Naive B cell (primary cell): Measurements from ENCODE around the gene RABEPK. TPM values are rescaled to one million over a fixed set of nuclear protein-coding genes. Genes with fewer than 3 reads are reported as not detected.
A peak's percentile ranks its signal among the peaks of the same experiment; 100 is the strongest.
"Not testable (repeated sequence)": the region's sequence is repeated elsewhere in the genome, so short reads cannot be mapped to it uniquely, and the experiment has no call there.

Experiments
- ATAC-seq, 2 donors: fragments of 150-1000 bp; cut with Tn5 transposase; 2 replicates each; pipeline ENCODE4 v1.10.0; 2021; ENCODE audit warnings: low read depth in 2 of 2, mild to moderate bottlenecking in 2 of 2, moderate library complexity in 2 of 2
- DNase-seq: peaks from one replicate; pipeline ENCODE4 v3.0.0; 2022
- H3K27ac Mint-ChIP-seq, 6 donors: one replicate each; pipeline ENCODE4 v1.8.0; 2020 to 2022; ENCODE audit warnings: mild to moderate bottlenecking in 6 of 6, mixed read lengths in 6 of 6, moderate library complexity in 5 of 6, inconsistent platforms in 2 of 6
- H3K27me3 Mint-ChIP-seq, 3 donors: one replicate each; pipeline ENCODE4 v1.8.0; 2021 to 2022; ENCODE audit warnings: mixed read lengths in 3 of 3, mild to moderate bottlenecking in 1 of 3
- H3K36me3 Mint-ChIP-seq, 2 donors: one replicate each; pipeline ENCODE4 v1.8.0; 2020 to 2022; ENCODE audit warnings: mixed read lengths in 2 of 2, inconsistent platforms in 1 of 2, mild to moderate bottlenecking in 1 of 2
- H3K4me1 Mint-ChIP-seq, 3 donors: one replicate each; pipeline ENCODE4 v1.8.0; 2020 to 2022; ENCODE audit warnings: mixed read lengths in 3 of 3, inconsistent platforms in 1 of 3, mild to moderate bottlenecking in 1 of 3, moderate library complexity in 1 of 3
- H3K4me3 Mint-ChIP-seq, 8 donors: one replicate each; pipeline ENCODE4 v1.8.0; 2020 to 2022; ENCODE audit warnings: mild to moderate bottlenecking in 8 of 8, mixed read lengths in 8 of 8, moderate library complexity in 8 of 8, inconsistent platforms in 2 of 8
- H3K9me3 Mint-ChIP-seq, 7 donors: one replicate each; pipeline ENCODE4 v1.8.0; 2020 to 2022; ENCODE audit warnings: mixed read lengths in 7 of 7, mild to moderate bottlenecking in 5 of 7, inconsistent platforms in 2 of 7, moderate library complexity in 1 of 7
- polyA plus RNA-seq, 6 donors: library from polyadenylated mRNA; unstranded; fragments of 300-500 nt; fragmentation: Illumina TruSeq; gene quantifications; one replicate each; pipeline ENCODE4 v1.2.3, GENCODE V29; 2021; ENCODE audit warnings: low read depth in 6 of 6

RABEPK gene, protein sequence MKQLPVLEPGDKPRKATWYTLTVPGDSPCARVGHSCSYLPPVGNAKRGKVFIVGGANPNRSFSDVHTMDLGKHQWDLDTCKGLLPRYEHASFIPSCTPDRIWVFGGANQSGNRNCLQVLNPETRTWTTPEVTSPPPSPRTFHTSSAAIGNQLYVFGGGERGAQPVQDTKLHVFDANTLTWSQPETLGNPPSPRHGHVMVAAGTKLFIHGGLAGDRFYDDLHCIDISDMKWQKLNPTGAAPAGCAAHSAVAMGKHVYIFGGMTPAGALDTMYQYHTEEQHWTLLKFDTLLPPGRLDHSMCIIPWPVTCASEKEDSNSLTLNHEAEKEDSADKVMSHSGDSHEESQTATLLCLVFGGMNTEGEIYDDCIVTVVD
- 10 to 100 TPM in 5 of 6 donors, 1 to 10 TPM in 1; 6.8 to 18.6 (median 14.1) TPM for polyA plus RNA-seq

GRCh38 chr9:125200216-125201047 is at the start of gene RABEPK:
Gene RABEPK (plus strand): TSS chr9:125200542. CDS start chr9:125203014, 2,472 bp downstream.
- ATAC-seq (peak; percentile 94), DNase-seq (peak; percentile 90)
- H3K27me3 Mint-ChIP-seq: no peaks in the 10 kb centered on the region
- H3K9me3 Mint-ChIP-seq: no peaks in the 10 kb centered on the region
- H3K36me3 Mint-ChIP-seq: peaks cover 0 to 10% of the 10 kb centered on the region in 2 donors
- peaks cover 10 to 12% (median 10%) of the 10 kb centered on the region in 3 donors for H3K4me1 Mint-ChIP-seq
- peak within 1 kb of the TSS; percentile 87 to 97 (median 95) for H3K4me3 Mint-ChIP-seq
- peak within 1 kb of the TSS; percentile 92 to 98 (median 96) for H3K27ac Mint-ChIP-seq

GRCh38 chr9:125151730-125152129 is 48.6 kb upstream of the RABEPK start:
- ATAC-seq (no peak), DNase-seq (no peak)
- H3K4me1 Mint-ChIP-seq: no peaks in the 10 kb centered on the region
- no peaks in the 10 kb centered on the region for H3K27me3 Mint-ChIP-seq
- H3K9me3 Mint-ChIP-seq: no peaks in the 10 kb centered on the region
- H3K27ac Mint-ChIP-seq: peak overlapping the region in 2 of 6 donors; percentile 17 to 66
- no peak overlapping the region for H3K4me3 Mint-ChIP-seq
- H3K36me3 Mint-ChIP-seq: peaks cover 10 to 11% of the 10 kb centered on the region in 2 donors

DNA sequence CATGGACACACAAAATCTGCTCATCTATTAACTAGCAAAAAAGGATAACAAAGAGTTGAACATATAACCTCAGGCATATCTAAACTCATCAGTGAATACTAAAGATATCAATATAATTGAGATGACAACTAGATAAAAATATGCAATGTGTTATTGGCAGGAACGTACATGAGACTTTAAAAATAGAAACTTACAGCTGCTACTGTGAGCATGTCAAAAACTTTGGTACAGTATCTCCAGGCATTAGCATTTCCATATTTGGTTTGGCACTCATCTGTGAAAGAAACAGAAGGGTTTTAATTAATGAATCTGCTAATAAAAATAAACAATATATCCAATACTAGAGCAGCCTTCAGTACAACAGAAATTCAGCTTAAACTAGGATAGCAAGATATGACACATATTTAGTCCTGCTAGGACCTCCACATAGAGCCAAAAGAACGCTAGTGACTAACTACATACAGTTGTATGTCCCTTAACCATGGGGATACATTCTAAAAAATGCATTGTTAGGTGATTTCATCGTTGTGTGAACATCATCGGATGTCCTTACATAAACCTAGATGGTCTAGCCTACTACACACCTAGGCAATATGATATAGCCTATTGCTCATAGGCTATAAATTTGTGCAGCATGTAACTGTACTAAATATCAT is 46.5 kb upstream of the RABEPK start:
- DNase-seq (no peak), ATAC-seq (no peak)
- H3K4me1 Mint-ChIP-seq: no peaks in the 10 kb centered on the region
- H3K27ac Mint-ChIP-seq: no peak overlapping the region
- H3K9me3 Mint-ChIP-seq: no peaks in the 10 kb centered on the region
- H3K4me3 Mint-ChIP-seq: no peak overlapping the region
- H3K36me3 Mint-ChIP-seq: peaks cover 10 to 18% of the 10 kb centered on the region in 2 donors
- H3K27me3 Mint-ChIP-seq: no peaks in the 10 kb centered on the region

DNA sequence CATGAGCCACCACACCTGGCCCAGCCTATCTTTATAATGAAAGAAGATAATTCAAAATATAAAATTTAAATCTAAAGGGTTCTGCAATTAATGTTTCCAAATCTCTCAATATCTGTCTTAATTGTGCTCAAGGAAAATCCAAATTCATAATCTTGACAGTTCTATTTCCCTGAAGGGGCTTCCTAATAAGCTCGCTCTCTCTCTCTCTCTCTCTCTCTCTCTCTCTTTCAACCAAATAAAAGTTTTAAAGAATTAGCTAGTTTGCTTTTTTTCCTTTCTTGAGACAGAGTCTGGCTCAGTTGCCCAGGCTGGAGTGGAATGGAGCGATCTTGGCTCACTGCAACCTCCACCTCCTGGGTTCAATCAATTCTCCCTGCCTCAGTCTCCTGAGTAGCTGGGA is 43.8 kb upstream of the RABEPK start:
- Mint-ChIP-seq H3K27me3 (no peaks in the 10 kb centered on the region), H3K9me3 (no peaks in the 10 kb centered on the region), H3K27ac (no peak overlapping the region), H3K36me3 (peaks cover 3 to 13% of the 10 kb centered on the region in 2 donors), H3K4me3 (no peak overlapping the region), H3K4me1 (peaks cover 0 to 5% (median 0%) of the 10 kb centered on the region in 3 donors)
- ATAC-seq (no peak), DNase-seq (no peak)

DNA sequence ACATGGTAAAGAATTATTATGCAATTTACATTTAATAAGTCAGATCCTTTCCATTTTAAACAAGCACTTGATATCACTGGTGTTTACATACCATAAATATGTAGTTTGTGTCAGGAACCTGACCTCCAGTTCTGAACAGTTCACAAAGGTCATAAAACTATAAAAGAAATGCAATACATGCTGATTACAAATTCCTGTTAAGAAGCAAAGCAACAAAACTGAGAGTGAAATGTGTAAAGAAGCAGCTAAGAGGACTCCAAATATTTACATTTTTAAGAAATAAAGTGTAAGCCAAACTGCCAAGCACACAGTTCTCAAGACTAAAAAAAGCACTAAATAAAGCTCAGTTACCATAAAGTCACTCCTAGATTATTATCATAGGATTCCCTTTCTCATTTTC is 39.6 kb upstream of the RABEPK start:
- ATAC-seq (no peak), DNase-seq (no peak)
- no peaks in the 10 kb centered on the region for H3K9me3 Mint-ChIP-seq
- H3K4me1 Mint-ChIP-seq: peaks cover 0 to 5% (median 4%) of the 10 kb centered on the region in 3 donors
- peaks cover 0 to 7% of the 10 kb centered on the region in 2 donors for H3K36me3 Mint-ChIP-seq
- H3K4me3 Mint-ChIP-seq: no peak overlapping the region
- H3K27ac Mint-ChIP-seq: peak overlapping the region in 1 of 6 donors; percentile 73
- no peaks in the 10 kb centered on the region for H3K27me3 Mint-ChIP-seq

DNA sequence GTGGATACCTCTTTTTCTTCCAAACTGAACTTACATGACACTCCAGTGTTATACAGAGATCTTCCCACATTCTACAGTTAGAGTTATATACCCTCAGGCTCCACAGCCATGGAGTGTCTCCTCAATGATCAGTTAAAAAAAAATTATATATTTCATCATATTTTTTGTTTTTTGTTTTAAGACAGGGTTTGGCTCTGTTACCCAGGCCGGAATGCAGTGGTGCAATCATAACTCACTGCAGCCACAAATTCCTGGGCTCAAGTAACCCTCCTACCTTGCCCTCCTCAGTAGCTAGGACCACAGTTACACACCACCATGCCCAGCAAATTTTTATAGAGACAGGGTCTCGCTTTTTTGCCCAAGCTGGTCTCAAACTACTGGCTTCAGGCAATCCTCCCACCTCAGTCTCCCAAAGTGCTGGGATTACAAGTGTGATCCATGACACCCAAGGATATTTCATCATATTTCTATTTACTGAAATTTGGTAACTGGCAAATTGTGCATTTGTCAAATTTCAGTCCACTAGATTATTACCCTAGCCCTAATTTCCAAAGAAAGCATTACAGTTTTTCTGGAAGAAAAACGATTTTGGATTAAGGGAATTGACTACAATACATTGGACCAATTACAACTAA is 38.9 kb upstream of the RABEPK start:
- H3K4me1 Mint-ChIP-seq: peaks cover 0 to 5% (median 4%) of the 10 kb centered on the region in 3 donors
- H3K36me3 Mint-ChIP-seq: peaks cover 0 to 7% of the 10 kb centered on the region in 2 donors
- peak overlapping the region in 3 of 6 donors; percentile 30 to 73 (median 57) for H3K27ac Mint-ChIP-seq
- H3K9me3 Mint-ChIP-seq: no peaks in the 10 kb centered on the region
- no peak for DNase-seq
- ATAC-seq: no peak
- no peak overlapping the region for H3K4me3 Mint-ChIP-seq
- no peaks in the 10 kb centered on the region for H3K27me3 Mint-ChIP-seq

GRCh38 chr9:125162891-125163290 is 37.5 kb upstream of the RABEPK start:
- H3K27me3 Mint-ChIP-seq, ATAC-seq, H3K4me3 Mint-ChIP-seq, H3K9me3 Mint-ChIP-seq, DNase-seq, H3K4me1 Mint-ChIP-seq, H3K27ac Mint-ChIP-seq, H3K36me3 Mint-ChIP-seq: not testable (repeated sequence)

DNA sequence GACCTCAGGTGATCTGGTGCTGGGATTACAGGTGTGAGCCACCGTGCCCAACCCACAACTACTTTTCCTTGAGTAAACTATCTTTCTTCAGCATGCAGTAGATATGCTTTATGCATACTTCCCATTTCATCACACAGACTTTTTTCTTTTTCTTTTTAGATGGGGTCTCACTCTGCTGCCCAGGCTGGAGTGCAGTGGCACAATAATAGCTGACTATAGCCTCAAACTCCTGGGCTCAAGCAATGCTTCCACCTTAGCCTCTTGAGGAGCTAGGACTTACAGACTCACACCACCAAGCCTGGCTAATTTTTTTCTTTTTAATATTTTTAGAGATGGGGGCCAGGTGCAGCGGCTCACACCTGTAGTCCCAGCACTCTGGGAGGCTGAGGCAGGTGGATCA is 33.6 kb upstream of the RABEPK start:
- DNase-seq (no peak), ATAC-seq (no peak)
- H3K4me1 Mint-ChIP-seq: peaks cover 5 to 12% (median 5%) of the 10 kb centered on the region in 3 donors
- no peak overlapping the region for H3K4me3 Mint-ChIP-seq
- peaks cover 3 to 11% of the 10 kb centered on the region in 2 donors for H3K36me3 Mint-ChIP-seq
- H3K9me3 Mint-ChIP-seq: no peaks in the 10 kb centered on the region
- H3K27ac Mint-ChIP-seq: no peak overlapping the region
- no peaks in the 10 kb centered on the region for H3K27me3 Mint-ChIP-seq

DNA sequence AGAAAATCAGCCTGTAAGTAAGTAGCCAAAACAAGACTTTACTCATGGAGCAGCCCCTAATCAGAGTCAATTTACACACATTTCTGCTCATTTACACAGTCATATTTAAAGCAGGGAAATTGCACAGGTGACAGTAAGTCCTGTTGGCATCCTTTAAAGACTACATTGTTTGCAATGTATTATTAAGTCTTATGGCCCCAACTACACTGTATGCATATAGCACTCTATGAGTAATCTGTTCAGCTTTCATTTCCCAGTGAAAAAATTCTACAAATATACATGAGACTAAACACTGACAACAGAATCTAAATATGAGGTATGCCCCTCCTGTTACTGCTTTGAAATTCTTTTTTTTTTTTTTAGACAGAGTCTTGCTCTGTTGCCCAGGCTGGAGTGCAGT is 30.4 kb upstream of the RABEPK start:
- no peaks in the 10 kb centered on the region for H3K9me3 Mint-ChIP-seq
- no peak overlapping the region for H3K27ac Mint-ChIP-seq
- DNase-seq (no peak), ATAC-seq (no peak)
- H3K27me3 Mint-ChIP-seq: no peaks in the 10 kb centered on the region
- peaks cover 3 to 11% of the 10 kb centered on the region in 2 donors for H3K36me3 Mint-ChIP-seq
- no peak overlapping the region for H3K4me3 Mint-ChIP-seq
- H3K4me1 Mint-ChIP-seq: peaks cover 20 to 32% (median 29%) of the 10 kb centered on the region in 3 donors

GRCh38 chr9:125172031-125172755 is 28.1 kb upstream of the RABEPK start:
- H3K36me3 Mint-ChIP-seq: peaks cover 3 to 11% of the 10 kb centered on the region in 2 donors
- no peaks in the 10 kb centered on the region for H3K9me3 Mint-ChIP-seq
- H3K4me1 Mint-ChIP-seq: peaks cover 33 to 46% (median 42%) of the 10 kb centered on the region in 3 donors
- H3K4me3 Mint-ChIP-seq: peak overlapping the region in 4 of 8 donors; percentile 30 to 56 (median 37)
- no peaks in the 10 kb centered on the region for H3K27me3 Mint-ChIP-seq
- DNase-seq (no peak), ATAC-seq (peak; percentile 23)
- H3K27ac Mint-ChIP-seq: peak overlapping the region in 5 of 6 donors; percentile 18 to 82 (median 59)

GRCh38 chr9:125176636-125177035 is 23.7 kb upstream of the RABEPK start:
- H3K4me3 Mint-ChIP-seq: peak overlapping the region in 1 of 8 donors; percentile 27
- H3K27me3 Mint-ChIP-seq: no peaks in the 10 kb centered on the region
- DNase-seq: no peak
- H3K4me1 Mint-ChIP-seq: peaks cover 46 to 69% (median 67%) of the 10 kb centered on the region in 3 donors
- H3K36me3 Mint-ChIP-seq: peaks cover 0 to 8% of the 10 kb centered on the region in 2 donors
- ATAC-seq: no peak
- peak overlapping the region in 4 of 6 donors; percentile 34 to 95 (median 55) for H3K27ac Mint-ChIP-seq
- no peaks in the 10 kb centered on the region for H3K9me3 Mint-ChIP-seq

GRCh38 chr9:125177888-125178287 is 22.5 kb upstream of the RABEPK start:
- ATAC-seq (no peak), DNase-seq (no peak)
- H3K27me3 Mint-ChIP-seq: no peaks in the 10 kb centered on the region
- H3K36me3 Mint-ChIP-seq: peaks cover 0 to 15% of the 10 kb centered on the region in 2 donors
- no peaks in the 10 kb centered on the region for H3K9me3 Mint-ChIP-seq
- no peak overlapping the region for H3K4me3 Mint-ChIP-seq
- H3K4me1 Mint-ChIP-seq: peaks cover 45 to 69% (median 62%) of the 10 kb centered on the region in 3 donors
- peak overlapping the region in 2 of 6 donors; percentile 25 to 85 for H3K27ac Mint-ChIP-seq
